T-cell (primary cell): ENCODE data around the gene E2F4. TPM values are rescaled to one million over a fixed set of nuclear protein-coding genes. Genes with fewer than 3 reads are reported as not detected.

Source experiments
- ATAC-seq, 4 experiments: fragments of 200-7000 bp in 3 of 4; fragments of 150-1000 bp in 1 of 4; cut with Tn5 transposase; replicated peaks in 1 of 4; 1 replicate in 3 of 4; 2 replicates in 1 of 4; pipeline ENCODE4 v1.10.0; 2021; ENCODE audit warnings: moderate library complexity in 3 of 4, mild to moderate bottlenecking in 2 of 4, moderate number of reproducible peaks in 1 of 4
- CTCF ChIA-PET, 2 donors: fragments of 300-600 bp; sonication (Branson Sonifier 250); formaldehyde crosslinking; loops; one replicate each; lab custom pipeline; 2022; ENCODE audit warnings: antibody characterized with exemption in 2 of 2; lab: Charles Lee
- POLR2A ChIA-PET, 2 donors: fragments of 300-600 bp; sonication (Branson Sonifier 250); formaldehyde crosslinking; loops; one replicate each; lab custom pipeline; 2022; ENCODE audit warnings: antibody characterized with exemption in 2 of 2; lab: Charles Lee
- DNase-seq, 35 experiments: peaks; one replicate each; pipeline versions ENCODE4 v3.0.0 to v3.0.0-alpha.2; 2013 to 2023
- H3K27ac ChIP-seq: one replicate; pipeline ENCODE4 v1.5.1; 2013; ENCODE audit warnings: low read length
- H3K27me3 ChIP-seq, 2 experiments: replicated peaks in 1 of 2; 1 replicate in 1 of 2; 2 replicates in 1 of 2; pipeline versions ENCODE4 v1.6.1 to v1.7.0; 2013; ENCODE audit warnings: low read length in 1 of 2, mixed read lengths in 1 of 2; ENCODE audit not compliant: control insufficient read depth in 2 of 2, insufficient read depth in 2 of 2; ENCODE audit errors: extremely low read depth in 1 of 2
- H3K36me3 ChIP-seq, 2 donors: 1 replicate in 1 of 2; 2 replicates in 1 of 2; pipeline versions ENCODE4 v1.6.1 to v1.7.0; 2013; ENCODE audit warnings: low read length in 1 of 2; ENCODE audit not compliant: control insufficient read depth in 2 of 2, insufficient read depth in 1 of 2; ENCODE audit errors: extremely low read depth in 1 of 2
- H3K4me1 ChIP-seq, 2 experiments: 1 replicate in 1 of 2; 2 replicates in 1 of 2; pipeline versions ENCODE4 v1.6.1 to v1.7.0; 2013; ENCODE audit warnings: low read length in 2 of 2, mixed read lengths in 1 of 2; ENCODE audit not compliant: insufficient read depth in 2 of 2, control insufficient read depth in 1 of 2; ENCODE audit errors: extremely low read depth in 1 of 2
- H3K4me3 ChIP-seq, 2 donors: 1 replicate in 1 of 2; 2 replicates in 1 of 2; pipeline versions ENCODE4 v1.5.1 to v1.7.0; 2013; ENCODE audit warnings: mild to moderate bottlenecking in 2 of 2, low read length in 1 of 2, moderate library complexity in 1 of 2; ENCODE audit not compliant: control insufficient read depth in 1 of 2; ENCODE audit errors: extremely low read depth in 1 of 2
- H3K9me3 ChIP-seq: 2 replicates; pipeline ENCODE4 v1.7.0; 2013
- H3K27ac Mint-ChIP-seq, 2 donors: one replicate each; pipeline ENCODE4 v1.8.0; 2020 to 2021; ENCODE audit warnings: mild to moderate bottlenecking in 2 of 2, mixed read lengths in 2 of 2
- H3K27me3 Mint-ChIP-seq, 2 donors: one replicate each; pipeline ENCODE4 v1.8.0; 2021 to 2022; ENCODE audit warnings: mixed read lengths in 2 of 2
- H3K36me3 Mint-ChIP-seq: one replicate; pipeline ENCODE4 v1.8.0; 2021; ENCODE audit warnings: mixed read lengths
- H3K4me1 Mint-ChIP-seq, 3 donors: one replicate each; pipeline ENCODE4 v1.8.0; 2020 to 2022; ENCODE audit warnings: mixed read lengths in 3 of 3, mild to moderate bottlenecking in 1 of 3
- H3K4me3 Mint-ChIP-seq, 3 donors: one replicate each; pipeline ENCODE4 v1.8.0; 2020 to 2022; ENCODE audit warnings: mild to moderate bottlenecking in 3 of 3, mixed read lengths in 3 of 3, moderate library complexity in 3 of 3
- H3K9me3 Mint-ChIP-seq, 3 donors: one replicate each; pipeline ENCODE4 v1.8.0; 2020 to 2022; ENCODE audit warnings: mixed read lengths in 3 of 3
- WGBS: methylation state at CpG from one replicate; pipeline ENCODE4 v1.1.5; 2013; ENCODE audit warnings: missing lambda C conversion rate; ENCODE audit not compliant: insufficient coverage; 5-methylcytosine and 5-hydroxymethylcytosine counted together
- total RNA-seq, 35 experiments: library from RNA in 6 of 35; stranded (reverse) in 6 of 35; fragments of 120-200 nt in 1 of 35; gene quantifications; one replicate each; pipeline versions ENCODE4 v1.2.1 to v1.2.4 and lab custom pipeline; 2013 to 2026

E2F4 gene
- total RNA-seq, 5 donors from 2014 or later (not counting 1 experiment from before 2014, with no cell fraction given): 59.4 to 97.1 (median 83.1) TPM

- POLR2A ChIA-PET: interaction anchor here in 1 of 2 donors (0.9 kb wide), 1 partner anchor 14 kb away, joined by 3 read pairs; no protein-coding TSS in a partner anchor
- Histone ChIP-seq H3K4me3 (peak overlapping the region; percentile 20 to 62), H3K27me3 (peaks cover 6 to 77% of the 10 kb centered on the region in 2 experiments), H3K9me3 (no peaks in the 10 kb centered on the region), H3K4me1 (peaks cover 24 to 68% of the 10 kb centered on the region in 2 experiments), H3K36me3 (no peaks in the 10 kb centered on the region), H3K27ac (no peak overlapping the region)
- ATAC-seq (peak in 2 of 4 experiments; percentile 3), DNase-seq (peak in 10 of 35 experiments; percentile 17 to 64 (median 37))
- H3K4me3 Mint-ChIP-seq: peak overlapping the region in 2 of 3 donors; percentile 58 to 87
- 3% methylated on average over 89 of the region's 99 CpGs for whole genome bisulfite sequencing
- H3K27me3 Mint-ChIP-seq: peaks cover 27 to 49% of the 10 kb centered on the region in 2 donors
- H3K27ac Mint-ChIP-seq: no peak overlapping the region
- H3K4me1 Mint-ChIP-seq: peaks cover 24 to 49% (median 33%) of the 10 kb centered on the region in 3 donors
- H3K36me3 Mint-ChIP-seq: no peaks in the 10 kb centered on the region
- H3K9me3 Mint-ChIP-seq: no peaks in the 10 kb centered on the region
- CTCF ChIA-PET: interaction anchor here in 1 of 2 donors (0.7 kb wide), 1 partner anchor 12 kb away, joined by 3 read pairs; no protein-coding TSS in a partner anchor
Observed at GRCh38 chr16:67163164-67163998, 28.6 kb upstream of the E2F4 start.

GRCh38 chr16:67163999-67164558 is 27.9 kb upstream of the E2F4 start:
- DNase-seq: no peak
- no peak for ATAC-seq
- Histone ChIP-seq H3K27me3 (peaks cover 6 to 84% of the 10 kb centered on the region in 2 experiments), H3K36me3 (no peaks in the 10 kb centered on the region), H3K9me3 (no peaks in the 10 kb centered on the region), H3K27ac (no peak overlapping the region), H3K4me1 (peaks cover 18 to 68% of the 10 kb centered on the region in 2 experiments), H3K4me3 (peak overlapping the region; percentile 20 to 62)
- ChIA-PET POLR2A (no interaction called here), CTCF (no interaction called here)
- Mint-ChIP-seq H3K36me3 (no peaks in the 10 kb centered on the region), H3K4me1 (peaks cover 17 to 43% (median 26%) of the 10 kb centered on the region in 3 donors), H3K27me3 (peaks cover 29 to 56% of the 10 kb centered on the region in 2 donors), H3K27ac (no peak overlapping the region), H3K9me3 (no peaks in the 10 kb centered on the region), H3K4me3 (peak overlapping the region; percentile 41 to 87 (median 43))
- WGBS: 3% methylated on average over 21 of the region's 34 CpGs

- ATAC-seq (no peak), DNase-seq (no peak)
- peak within 1 kb of the TSS; percentile 20 to 62 for H3K4me3 ChIP-seq
- POLR2A ChIA-PET: no interaction called here
- H3K36me3 ChIP-seq: no peaks in the 10 kb centered on the region
- H3K36me3 Mint-ChIP-seq: no peaks in the 10 kb centered on the region
- H3K27me3 ChIP-seq: peaks cover 8 to 89% of the 10 kb centered on the region in 2 experiments
- H3K27me3 Mint-ChIP-seq: peaks cover 34 to 59% of the 10 kb centered on the region in 2 donors
- H3K27ac Mint-ChIP-seq: no peak within 1 kb of the TSS
- peaks cover 16 to 68% of the 10 kb centered on the region in 2 experiments for H3K4me1 ChIP-seq
- H3K9me3 ChIP-seq: no peaks in the 10 kb centered on the region
- no peak within 1 kb of the TSS for H3K27ac ChIP-seq
- 2% methylated on average over 33 of the region's 41 CpGs for WGBS
- peaks cover 18 to 46% (median 31%) of the 10 kb centered on the region in 3 donors for H3K4me1 Mint-ChIP-seq
- CTCF ChIA-PET: no interaction called here
- H3K4me3 Mint-ChIP-seq: peak within 1 kb of the TSS; percentile 41 to 87 (median 58)
- no peaks in the 10 kb centered on the region for H3K9me3 Mint-ChIP-seq
Observed at GRCh38 chr16:67164599-67165061, 27.3 kb upstream of the E2F4 start, which contains the start of gene HSF4. Gene HSF4, plus strand, starts transcription at chr16:67164745. Its CDS starts 67 bp downstream, at chr16:67164812.

DNA sequence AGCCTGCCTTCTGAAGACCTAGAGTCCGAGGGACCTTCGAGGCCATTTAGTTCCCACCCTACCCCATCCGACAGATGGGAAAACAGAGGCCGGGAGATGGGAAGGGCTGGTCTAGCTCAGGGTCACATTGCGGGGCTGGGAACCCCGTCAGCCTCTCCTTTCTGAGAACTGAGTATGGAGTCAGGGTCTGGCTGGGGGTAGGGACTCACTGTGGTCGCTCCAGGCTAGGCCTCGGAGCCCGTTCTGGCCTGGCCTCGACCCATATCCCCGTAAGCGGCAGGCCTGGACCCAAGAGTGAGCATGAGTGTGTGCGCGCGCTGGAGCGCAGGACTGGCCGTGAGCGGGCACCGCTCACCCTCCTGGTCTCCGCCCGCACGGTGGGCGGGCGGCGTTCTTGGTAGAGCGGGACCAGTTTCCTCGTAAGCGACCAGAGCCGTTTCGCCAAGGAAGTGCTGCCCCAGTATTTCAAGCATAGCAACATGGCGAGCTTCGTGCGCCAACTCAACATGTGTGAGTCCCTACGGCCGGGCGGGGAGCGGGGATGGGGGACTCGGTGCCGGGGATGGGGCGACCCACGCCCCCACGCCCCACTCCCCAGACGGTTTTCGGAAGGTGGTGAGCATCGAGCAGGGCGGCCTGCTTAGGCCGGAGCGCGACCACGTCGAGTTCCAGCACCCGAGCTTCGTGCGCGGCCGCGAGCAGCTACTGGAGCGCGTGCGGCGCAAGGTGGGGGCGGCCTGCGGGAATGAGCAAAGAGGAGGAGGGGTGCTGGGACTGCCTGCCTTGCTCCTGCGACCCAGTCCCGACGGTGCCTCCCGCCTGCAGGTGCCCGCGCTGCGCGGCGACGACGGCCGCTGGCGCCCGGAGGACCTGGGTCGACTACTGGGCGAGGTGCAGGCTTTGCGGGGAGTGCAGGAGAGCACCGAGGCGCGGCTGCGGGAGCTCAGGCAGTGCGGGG is 26.6 kb upstream of the E2F4 start:
- H3K9me3 Mint-ChIP-seq: no peaks in the 10 kb centered on the region
- H3K27me3 Mint-ChIP-seq: peaks cover 40 to 64% of the 10 kb centered on the region in 2 donors
- H3K4me1 ChIP-seq: peaks cover 15 to 71% of the 10 kb centered on the region in 2 experiments
- CTCF ChIA-PET: interaction anchor here in 1 of 2 donors (0.6 kb wide), 2 partner anchors 13 to 29 kb away, joined by 4 to 7 read pairs; no protein-coding TSS in a partner anchor
- peak overlapping the region in 2 of 3 donors; percentile 17 to 60 for H3K4me3 Mint-ChIP-seq
- H3K27me3 ChIP-seq: peaks cover 8 to 95% of the 10 kb centered on the region in 2 experiments
- DNase-seq: no peak
- H3K4me3 ChIP-seq: peak overlapping the region in 1 of 2 donors; percentile 44
- H3K9me3 ChIP-seq: no peaks in the 10 kb centered on the region
- ATAC-seq: no peak
- WGBS: 9% methylated on average over 67 of the region's 85 CpGs
- H3K27ac ChIP-seq: no peak overlapping the region
- POLR2A ChIA-PET: no interaction called here
- peaks cover 22 to 50% (median 35%) of the 10 kb centered on the region in 3 donors for H3K4me1 Mint-ChIP-seq
- H3K36me3 ChIP-seq: no peaks in the 10 kb centered on the region
- H3K27ac Mint-ChIP-seq: no peak overlapping the region
- no peaks in the 10 kb centered on the region for H3K36me3 Mint-ChIP-seq

DNA sequence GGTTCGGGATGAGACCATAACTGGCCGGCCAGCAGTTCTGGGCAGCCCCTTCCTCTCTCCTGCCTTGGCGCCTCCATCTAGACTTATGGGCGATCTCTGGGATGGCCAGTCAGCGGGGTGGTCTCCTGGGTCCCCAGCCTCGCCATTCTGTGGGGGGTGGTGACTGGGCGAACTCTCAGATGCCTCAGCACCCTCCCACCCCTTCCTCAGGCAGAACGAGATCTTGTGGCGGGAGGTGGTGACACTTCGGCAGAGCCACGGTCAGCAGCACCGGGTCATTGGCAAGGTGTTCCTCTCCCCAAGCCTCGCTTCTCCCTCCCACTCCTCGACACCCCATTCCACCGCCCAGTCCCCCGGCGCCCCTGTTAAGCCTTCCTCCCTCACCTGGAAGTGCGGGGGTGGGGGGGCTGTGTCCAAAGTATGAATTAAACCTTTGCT is 25.8 kb upstream of the E2F4 start:
- Histone ChIP-seq H3K36me3 (no peaks in the 10 kb centered on the region), H3K27ac (no peak overlapping the region), H3K9me3 (no peaks in the 10 kb centered on the region), H3K27me3 (peaks cover 11 to 95% of the 10 kb centered on the region in 2 experiments), H3K4me1 (peaks cover 17 to 70% of the 10 kb centered on the region in 2 experiments), H3K4me3 (no peak overlapping the region)
- CTCF ChIA-PET: no interaction called here
- Mint-ChIP-seq H3K4me1 (peaks cover 19 to 51% (median 29%) of the 10 kb centered on the region in 3 donors), H3K9me3 (no peaks in the 10 kb centered on the region), H3K36me3 (no peaks in the 10 kb centered on the region), H3K27ac (no peak overlapping the region), H3K4me3 (peak overlapping the region in 1 of 3 donors; percentile 31), H3K27me3 (peaks cover 43 to 66% of the 10 kb centered on the region in 2 donors)
- POLR2A ChIA-PET: no interaction called here
- ATAC-seq (no peak), DNase-seq (no peak)
- 8% methylated on average over 2 of the region's 18 CpGs for WGBS
